Measurements from ENCODE around the gene IGSF9B. TPM values are rescaled to one million over a fixed set of nuclear protein-coding genes. Genes with fewer than 3 reads are reported as not detected.
A peak's percentile ranks its signal among the peaks of the same experiment; 100 is the strongest.

Gene IGSF9B
- polyA plus RNA-seq, 1 donor (not counting 4 experiments of a cell fraction or from before 2014, with no cell fraction given) = 0.66 TPM

GRCh38 chr11:133996671-133997070 is 39.9 kb upstream of the IGSF9B start:
- Histone ChIP-seq H2AFZ (ENCODE audit: control insufficient read depth, low read length) (no peak overlapping the region), H3K79me2 (ENCODE audit: control insufficient read depth, insufficient read depth, low read length) (no peaks in the 10 kb centered on the region), H4K20me1 (ENCODE audit: control insufficient read depth, extremely low read depth, insufficient read depth, low read length) (no peaks in the 10 kb centered on the region), H3K9ac (ENCODE audit: control insufficient read depth, extremely low read depth, insufficient read depth, low read length) (no peak overlapping the region), H3K4me2 (ENCODE audit: control insufficient read depth, extremely low read depth, insufficient read depth, low read depth, low read length) (no peak overlapping the region), H3K36me3 (ENCODE audit: control insufficient read depth in 2 of 2, extremely low read depth in 1 of 2, insufficient read depth in 2 of 2, low read length in 2 of 2) (no peaks in the 10 kb centered on the region), H3K4me1 (ENCODE audit: control insufficient read depth, extremely low read depth, insufficient read depth, low read length) (peaks cover 7% of the 10 kb centered on the region), H3K9me1 (ENCODE audit: control insufficient read depth, extremely low read depth, insufficient read depth, low read length) (no peaks in the 10 kb centered on the region), H3K27me3 (ENCODE audit: control insufficient read depth, extremely low read depth, insufficient read depth, low read length) (no peaks in the 10 kb centered on the region), H3K4me3 (ENCODE audit: control insufficient read depth in 2 of 3, extremely low read depth in 1 of 3, insufficient read depth in 2 of 3, low read depth in 1 of 3, low read length in 3 of 3) (no peak overlapping the region), H3K9me3 (ENCODE audit: control insufficient read depth, low read depth, low read length) (no peaks in the 10 kb centered on the region), H3K27ac (ENCODE audit: control insufficient read depth, insufficient read depth, low read length) (no peak overlapping the region)
- DNase-seq (ENCODE audit: low read depth, low spot score) (no peak), FAIRE-seq (no peak)
- TF ChIP-seq CTCF (optimal IDR thresholded peaks at IDR 0.05 in 1 of 3, IDR thresholded peaks at IDR 0.05 in 1 of 3, conservative IDR thresholded peaks at IDR 0.05 in 1 of 3; ENCODE audit: extremely low read depth in 1 of 3, insufficient read depth in 2 of 3, low read length in 3 of 3) (no peak), EZH2 (IDR thresholded peaks at IDR 0.05; ENCODE audit: low read length) (no peak)
- dilution Hi-C loops (cut with MboI; ENCODE audit: extremely low pct_ligation_motif_present, low sequenced_read_pairs) = no loop called here

GRCh38 chr11:133995066-133995465 is 38.3 kb upstream of the IGSF9B start:
- Histone ChIP-seq H3K4me2 (ENCODE audit: control insufficient read depth, extremely low read depth, insufficient read depth, low read depth, low read length) (no peak overlapping the region), H3K9me3 (ENCODE audit: control insufficient read depth, low read depth, low read length) (no peaks in the 10 kb centered on the region), H3K36me3 (ENCODE audit: control insufficient read depth in 2 of 2, extremely low read depth in 1 of 2, insufficient read depth in 2 of 2, low read length in 2 of 2) (no peaks in the 10 kb centered on the region), H3K4me1 (ENCODE audit: control insufficient read depth, extremely low read depth, insufficient read depth, low read length) (peaks cover 9% of the 10 kb centered on the region), H3K9me1 (ENCODE audit: control insufficient read depth, extremely low read depth, insufficient read depth, low read length) (no peaks in the 10 kb centered on the region), H4K20me1 (ENCODE audit: control insufficient read depth, extremely low read depth, insufficient read depth, low read length) (no peaks in the 10 kb centered on the region), H3K79me2 (ENCODE audit: control insufficient read depth, insufficient read depth, low read length) (no peaks in the 10 kb centered on the region), H2AFZ (ENCODE audit: control insufficient read depth, low read length) (no peak overlapping the region), H3K4me3 (ENCODE audit: control insufficient read depth in 2 of 3, extremely low read depth in 1 of 3, insufficient read depth in 2 of 3, low read depth in 1 of 3, low read length in 3 of 3) (no peak overlapping the region), H3K27ac (ENCODE audit: control insufficient read depth, insufficient read depth, low read length) (no peak overlapping the region), H3K27me3 (ENCODE audit: control insufficient read depth, extremely low read depth, insufficient read depth, low read length) (no peaks in the 10 kb centered on the region), H3K9ac (ENCODE audit: control insufficient read depth, extremely low read depth, insufficient read depth, low read length) (no peak overlapping the region)
- dilution Hi-C loops (cut with MboI; ENCODE audit: extremely low pct_ligation_motif_present, low sequenced_read_pairs) = no loop called here
- no peak for FAIRE-seq
- TF ChIP-seq EZH2 (IDR thresholded peaks at IDR 0.05; ENCODE audit: low read length) (no peak), CTCF (optimal IDR thresholded peaks at IDR 0.05 in 1 of 3, IDR thresholded peaks at IDR 0.05 in 1 of 3, conservative IDR thresholded peaks at IDR 0.05 in 1 of 3; ENCODE audit: extremely low read depth in 1 of 3, insufficient read depth in 2 of 3, low read length in 3 of 3) (peak in 1 of 3 experiments; percentile 1)
- no peak for DNase-seq (ENCODE audit: low read depth, low spot score)

All from keratinocyte (primary cell).